ENCODE results near the gene TMEM143.

TMEM143 gene

DNA sequence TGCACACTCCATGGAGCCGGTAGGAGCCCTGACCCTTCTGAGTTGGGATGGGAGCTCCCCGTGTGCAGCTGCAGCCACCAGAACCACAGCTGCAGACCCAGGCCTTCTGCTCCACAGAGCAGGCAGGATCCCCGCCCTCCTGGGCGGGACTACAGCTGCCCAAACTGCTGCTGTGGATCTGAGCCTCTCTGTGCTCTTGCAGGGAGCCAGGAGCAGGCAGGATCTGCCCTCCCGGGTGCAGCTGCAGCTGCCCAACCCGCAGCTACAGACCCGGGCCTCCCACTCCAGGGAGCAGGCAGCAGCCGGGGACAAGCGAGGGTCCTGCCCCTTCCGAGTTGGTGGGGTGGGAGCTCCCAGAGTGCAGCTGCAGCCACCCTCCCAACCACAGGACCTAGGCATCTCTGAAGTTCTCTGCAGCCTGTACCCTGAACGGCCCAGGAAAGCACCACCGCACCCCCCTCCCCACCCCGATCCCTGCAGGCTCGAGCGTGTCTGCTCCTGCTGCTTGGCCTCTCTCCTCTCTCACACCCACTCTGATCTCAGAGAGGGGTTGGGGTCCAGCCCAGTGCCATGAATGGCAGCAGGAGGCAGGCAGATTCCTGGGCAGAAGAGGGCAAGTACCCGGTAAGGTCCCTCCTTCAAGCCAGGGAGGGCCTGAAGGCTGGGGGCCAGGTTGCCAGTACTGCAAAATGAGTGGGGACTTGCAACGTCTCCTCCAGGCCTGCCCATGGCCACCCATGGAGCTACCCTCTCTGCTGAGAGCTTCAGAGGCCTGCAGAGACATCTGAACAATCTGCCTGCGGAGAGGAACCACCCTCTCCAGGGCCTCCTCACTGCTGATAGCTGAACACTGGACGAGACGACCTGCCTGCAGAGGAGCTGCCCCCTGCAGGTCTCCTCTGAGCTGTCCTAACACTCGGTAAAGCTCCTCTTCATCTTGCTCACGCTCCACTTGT, 54.8 kb downstream of the TMEM143 start:
- peak; percentile 83 for DNase-seq (ENCODE audit: low read depth)
- H3K4me3 ChIP-seq (ENCODE audit: low read depth, low read length), result no peak overlapping the region
- TF ChIP-seq, protein P1, sequence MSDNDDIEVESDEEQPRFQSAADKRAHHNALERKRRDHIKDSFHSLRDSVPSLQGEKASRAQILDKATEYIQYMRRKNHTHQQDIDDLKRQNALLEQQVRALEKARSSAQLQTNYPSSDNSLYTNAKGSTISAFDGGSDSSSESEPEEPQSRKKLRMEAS (IDR thresholded peaks at IDR 0.05; ENCODE audit: low read depth, low read length), result peak; percentile 50; the same call in 1 of the 2 replicates
- no peak for TF ChIP-seq POLR2A (IDR thresholded peaks at IDR 0.05; ENCODE audit: extremely low read depth, insufficient read length)
- TF ChIP-seq, protein P2, sequence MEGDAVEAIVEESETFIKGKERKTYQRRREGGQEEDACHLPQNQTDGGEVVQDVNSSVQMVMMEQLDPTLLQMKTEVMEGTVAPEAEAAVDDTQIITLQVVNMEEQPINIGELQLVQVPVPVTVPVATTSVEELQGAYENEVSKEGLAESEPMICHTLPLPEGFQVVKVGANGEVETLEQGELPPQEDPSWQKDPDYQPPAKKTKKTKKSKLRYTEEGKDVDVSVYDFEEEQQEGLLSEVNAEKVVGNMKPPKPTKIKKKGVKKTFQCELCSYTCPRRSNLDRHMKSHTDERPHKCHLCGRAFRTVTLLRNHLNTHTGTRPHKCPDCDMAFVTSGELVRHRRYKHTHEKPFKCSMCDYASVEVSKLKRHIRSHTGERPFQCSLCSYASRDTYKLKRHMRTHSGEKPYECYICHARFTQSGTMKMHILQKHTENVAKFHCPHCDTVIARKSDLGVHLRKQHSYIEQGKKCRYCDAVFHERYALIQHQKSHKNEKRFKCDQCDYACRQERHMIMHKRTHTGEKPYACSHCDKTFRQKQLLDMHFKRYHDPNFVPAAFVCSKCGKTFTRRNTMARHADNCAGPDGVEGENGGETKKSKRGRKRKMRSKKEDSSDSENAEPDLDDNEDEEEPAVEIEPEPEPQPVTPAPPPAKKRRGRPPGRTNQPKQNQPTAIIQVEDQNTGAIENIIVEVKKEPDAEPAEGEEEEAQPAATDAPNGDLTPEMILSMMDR (IDR thresholded peaks at IDR 0.05; ENCODE audit: low read depth, low read length), result peak; percentile 94
- peak; percentile 61; the same call in 1 of the 2 replicates for TF ChIP-seq MYC (IDR thresholded peaks at IDR 0.05; ENCODE audit: low read depth, low read length)

DNA sequence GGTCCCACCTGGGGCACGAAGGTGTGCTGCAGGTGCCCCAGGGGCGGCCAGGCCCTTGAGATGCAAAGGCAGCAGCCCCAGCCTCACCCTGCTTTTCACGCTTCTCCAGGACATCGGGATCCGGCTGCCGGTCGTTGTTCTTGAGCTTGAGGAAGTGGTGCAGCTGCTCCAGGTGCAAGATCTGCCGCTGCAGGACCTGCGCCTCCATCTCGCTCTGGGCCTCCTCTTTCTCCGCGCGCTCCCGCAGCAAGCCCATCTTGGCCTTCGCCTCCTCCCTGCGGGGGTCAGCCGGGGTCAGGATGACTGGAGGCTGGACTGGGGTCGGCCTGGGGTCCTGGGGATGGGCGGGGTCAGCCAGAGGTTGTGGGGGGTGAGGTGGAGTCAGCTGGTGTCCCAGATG, 59.9 kb downstream of the TMEM143 start:
- H3K4me3 ChIP-seq (ENCODE audit: low read depth, low read length), result no peak overlapping the region
- no peak for DNase-seq (ENCODE audit: low read depth)
- TF ChIP-seq, protein P2 (IDR thresholded peaks at IDR 0.05; ENCODE audit: low read depth, low read length), result no peak
- TF ChIP-seq POLR2A (IDR thresholded peaks at IDR 0.05; ENCODE audit: extremely low read depth, insufficient read length) (no peak), MYC (IDR thresholded peaks at IDR 0.05; ENCODE audit: low read depth, low read length) (no peak)
- TF ChIP-seq, protein P1 (IDR thresholded peaks at IDR 0.05; ENCODE audit: low read depth, low read length), result no peak

DNA sequence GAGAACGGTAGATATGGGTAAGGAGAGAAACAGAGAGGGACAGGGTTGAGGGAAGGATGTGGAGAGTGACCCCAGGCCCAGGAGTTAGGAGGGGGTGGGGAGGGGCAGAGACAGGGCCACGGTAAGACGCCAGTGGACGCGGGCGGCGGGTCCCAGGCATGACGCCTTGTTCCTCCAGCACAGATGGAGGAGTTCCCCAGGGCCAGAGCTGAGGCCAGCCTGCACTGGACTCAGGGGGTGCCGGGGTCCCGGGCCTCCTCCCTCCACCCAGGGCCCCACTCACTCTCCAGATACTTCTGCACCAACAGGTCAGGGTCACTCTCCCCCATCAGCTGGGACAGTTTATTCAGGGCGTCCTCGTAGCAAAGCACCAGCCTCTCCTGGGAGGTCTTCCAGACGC, 60.4 kb downstream of the TMEM143 start:
- TF ChIP-seq, protein P1 (IDR thresholded peaks at IDR 0.05; ENCODE audit: low read depth, low read length), result no peak
- no peak overlapping the region for H3K4me3 ChIP-seq (ENCODE audit: low read depth, low read length)
- no peak for DNase-seq (ENCODE audit: low read depth)

DNA sequence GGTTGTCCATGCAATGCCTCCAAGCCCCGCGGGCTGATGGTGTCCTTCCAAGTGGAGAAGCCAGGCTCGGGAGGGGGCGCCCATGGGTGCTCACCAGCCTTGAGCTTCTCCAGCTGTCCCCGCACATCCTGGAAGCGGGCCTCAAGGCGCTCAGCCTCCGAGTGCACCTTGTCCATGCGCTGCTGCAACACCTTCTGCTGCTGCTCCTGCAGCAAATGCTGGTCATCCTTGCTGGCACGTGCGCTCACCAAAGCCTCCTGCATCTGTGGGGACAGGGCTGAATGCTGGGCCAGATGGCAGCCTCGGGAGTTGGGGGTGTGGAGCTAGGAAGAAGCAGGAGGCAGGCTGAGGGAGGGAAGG, 61.2 kb downstream of the TMEM143 start:
- no peak overlapping the region for H3K4me3 ChIP-seq (ENCODE audit: low read depth, low read length)
- DNase-seq (ENCODE audit: low read depth), result no peak
- TF ChIP-seq POLR2A (IDR thresholded peaks at IDR 0.05; ENCODE audit: extremely low read depth, insufficient read length) (no peak), MYC (IDR thresholded peaks at IDR 0.05; ENCODE audit: low read depth, low read length) (no peak)
- TF ChIP-seq, protein P1 (IDR thresholded peaks at IDR 0.05; ENCODE audit: low read depth, low read length), result no peak
- TF ChIP-seq, protein P2 (IDR thresholded peaks at IDR 0.05; ENCODE audit: low read depth, low read length), result no peak

DNA sequence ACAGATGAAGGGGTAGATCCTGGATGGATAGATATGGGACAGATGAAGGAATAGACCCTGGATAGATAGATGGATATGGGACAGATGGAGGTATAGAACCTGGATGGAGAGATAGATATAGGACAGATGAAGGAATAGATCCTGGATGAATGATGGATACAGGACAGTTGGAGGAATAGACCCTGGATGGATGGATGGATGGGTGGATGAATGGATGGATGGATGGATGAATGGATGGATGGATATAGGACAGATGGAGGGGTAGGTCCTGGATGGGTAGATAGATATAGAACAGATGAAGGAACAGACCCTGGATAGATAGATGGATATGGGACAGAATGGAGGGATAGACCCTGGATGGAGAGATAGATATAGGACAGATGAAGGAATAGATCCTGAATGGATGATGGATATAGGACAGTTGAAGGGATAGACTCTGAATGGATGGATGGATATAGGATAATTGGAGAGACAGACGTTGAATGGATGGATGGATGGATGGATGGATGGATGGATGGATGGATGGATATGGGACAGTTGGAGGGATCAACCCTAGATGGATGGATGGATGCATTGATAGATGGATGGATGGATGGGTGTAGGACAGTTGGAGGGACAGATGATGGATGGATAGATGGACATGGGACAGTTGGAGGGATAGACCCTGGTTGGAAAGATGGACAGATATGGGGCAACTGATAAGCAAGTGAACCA, 61.7 kb downstream of the TMEM143 start:
- no peak for DNase-seq (ENCODE audit: low read depth)
- no peak overlapping the region for H3K4me3 ChIP-seq (ENCODE audit: low read depth, low read length)
- TF ChIP-seq, protein P2 (IDR thresholded peaks at IDR 0.05; ENCODE audit: low read depth, low read length), result no peak
- TF ChIP-seq, protein P1 (IDR thresholded peaks at IDR 0.05; ENCODE audit: low read depth, low read length), result no peak
- TF ChIP-seq MYC (IDR thresholded peaks at IDR 0.05; ENCODE audit: low read depth, low read length) (no peak), POLR2A (IDR thresholded peaks at IDR 0.05; ENCODE audit: extremely low read depth, insufficient read length) (no peak)

DNA sequence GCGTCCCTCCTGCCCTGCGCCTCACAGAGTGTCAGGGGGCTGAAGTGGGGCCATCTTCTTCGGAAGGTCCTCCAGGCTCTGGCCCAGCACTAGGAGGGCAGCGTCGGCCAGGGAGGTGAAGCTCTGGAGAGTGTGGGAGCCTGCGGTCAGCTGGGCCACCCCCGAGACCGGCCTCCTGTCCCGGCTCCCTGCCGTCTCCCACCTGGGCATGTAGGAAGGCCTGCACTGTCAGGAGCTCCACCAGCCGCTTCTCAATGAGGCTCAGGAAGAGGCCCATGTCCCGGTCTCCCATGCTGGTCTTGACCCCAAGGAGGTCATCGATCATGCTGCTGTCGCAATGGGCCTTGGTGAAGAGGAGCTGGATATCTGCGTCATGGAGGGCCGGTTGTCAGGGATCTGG, 65.8 kb downstream of the TMEM143 start:
- no peak for DNase-seq (ENCODE audit: low read depth)
- H3K4me3 ChIP-seq (ENCODE audit: low read depth, low read length), result no peak overlapping the region
- no peak for TF ChIP-seq POLR2A (IDR thresholded peaks at IDR 0.05; ENCODE audit: extremely low read depth, insufficient read length)
- TF ChIP-seq, protein P2 (IDR thresholded peaks at IDR 0.05; ENCODE audit: low read depth, low read length), result no peak
- TF ChIP-seq MYC (IDR thresholded peaks at IDR 0.05; ENCODE audit: low read depth, low read length), result no peak
- TF ChIP-seq, protein P1 (IDR thresholded peaks at IDR 0.05; ENCODE audit: low read depth, low read length), result no peak
